Activated T-cell treated with anti-CD3 and anti-CD28 coated beads for 24 hours (primary cell): Measurements from ENCODE around the gene CD300LB.

ENCODE experiments used
- DNase-seq: peaks from one replicate; pipeline ENCODE4 v3.0.0-alpha.2; 2020; ENCODE audit warnings: low read depth

CD300LB gene

DNA sequence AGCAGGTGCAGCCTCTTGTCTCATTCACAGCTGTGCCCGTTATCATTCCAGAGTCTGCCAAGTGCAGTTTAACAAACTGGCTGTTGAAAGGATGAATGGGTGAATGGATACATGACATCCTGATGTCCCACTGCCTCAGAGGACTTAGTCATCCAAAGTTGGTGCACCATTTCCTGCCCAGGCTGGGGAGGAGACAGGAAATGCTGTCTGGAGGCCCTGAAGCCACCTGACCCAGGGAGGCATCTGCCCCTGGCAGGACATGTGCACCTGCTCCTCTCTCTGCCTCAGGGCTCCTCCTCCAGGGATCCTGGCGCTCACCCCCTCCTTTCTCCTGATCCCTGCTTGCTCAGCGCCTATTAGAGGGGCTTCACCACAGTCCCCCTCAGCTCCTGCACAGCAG is 16.5 kb upstream of the CD300LB start:
- no peak for DNase-seq

DNA sequence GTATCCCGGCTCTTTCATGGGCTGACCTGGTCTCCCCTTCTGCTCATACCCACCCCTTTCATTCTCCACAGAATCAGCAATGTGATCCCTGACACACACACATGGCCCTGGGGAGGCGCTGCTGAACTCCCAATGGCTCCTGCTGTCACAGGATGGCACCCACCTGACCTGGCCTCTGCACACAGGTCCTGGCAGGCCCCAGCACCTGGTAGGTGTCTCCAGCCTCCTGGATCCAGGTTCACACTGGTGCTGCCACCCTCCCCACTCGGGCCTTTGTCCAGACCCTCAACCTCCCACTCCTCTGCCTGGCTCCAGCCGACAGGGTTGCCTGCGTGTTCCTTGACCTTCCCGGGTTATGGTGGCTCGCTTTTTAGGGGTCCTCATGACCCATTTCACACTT is 16.0 kb upstream of the CD300LB start:
- DNase-seq = no peak

DNA sequence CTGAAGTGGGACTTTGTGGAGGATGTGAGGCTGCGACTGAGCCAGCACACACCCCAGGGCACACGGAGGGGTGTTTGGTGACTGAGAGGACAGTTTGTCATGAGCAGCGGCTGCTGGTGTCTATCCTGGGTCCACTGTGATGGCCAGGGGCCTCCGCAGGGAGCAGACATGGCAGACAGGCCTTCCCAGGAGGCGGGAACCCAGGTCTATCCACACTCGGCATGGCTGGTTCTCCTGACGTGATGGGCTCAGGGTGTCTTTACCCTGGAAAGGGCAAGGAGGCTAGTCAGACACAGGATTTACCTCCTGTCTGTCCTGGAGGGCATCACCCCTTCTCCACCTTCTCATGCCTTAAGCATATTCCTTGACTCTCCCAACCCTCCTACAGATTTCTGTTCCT is 15.3 kb upstream of the CD300LB start:
- DNase-seq = no peak

DNA sequence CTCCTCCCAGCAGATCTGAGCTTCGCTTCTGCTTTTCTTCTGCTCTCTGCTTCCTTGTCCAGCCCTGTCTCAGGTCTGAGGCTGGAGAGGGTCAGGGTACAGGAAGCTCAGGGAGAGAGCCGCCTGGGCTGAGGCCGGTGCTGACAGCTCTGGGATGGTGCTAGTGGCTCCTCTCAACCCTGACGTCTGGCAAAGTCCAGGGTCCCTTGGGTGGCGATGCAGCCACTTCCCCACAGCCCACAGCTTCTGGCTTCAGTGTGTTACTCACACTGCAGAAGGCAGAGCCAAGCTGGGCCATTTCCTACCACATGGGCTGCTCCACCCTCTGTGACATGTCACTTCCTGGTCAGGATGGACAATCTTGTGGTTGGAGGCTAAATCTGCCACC is 14.6 kb upstream of the CD300LB start, which contains the start of gene CD300C:
CD300C (minus strand) TSS at position 273 of the 388 bp plus-strand sequence. CDS start 333 bp downstream, outside the sequence.
- DNase-seq = no peak

DNA sequence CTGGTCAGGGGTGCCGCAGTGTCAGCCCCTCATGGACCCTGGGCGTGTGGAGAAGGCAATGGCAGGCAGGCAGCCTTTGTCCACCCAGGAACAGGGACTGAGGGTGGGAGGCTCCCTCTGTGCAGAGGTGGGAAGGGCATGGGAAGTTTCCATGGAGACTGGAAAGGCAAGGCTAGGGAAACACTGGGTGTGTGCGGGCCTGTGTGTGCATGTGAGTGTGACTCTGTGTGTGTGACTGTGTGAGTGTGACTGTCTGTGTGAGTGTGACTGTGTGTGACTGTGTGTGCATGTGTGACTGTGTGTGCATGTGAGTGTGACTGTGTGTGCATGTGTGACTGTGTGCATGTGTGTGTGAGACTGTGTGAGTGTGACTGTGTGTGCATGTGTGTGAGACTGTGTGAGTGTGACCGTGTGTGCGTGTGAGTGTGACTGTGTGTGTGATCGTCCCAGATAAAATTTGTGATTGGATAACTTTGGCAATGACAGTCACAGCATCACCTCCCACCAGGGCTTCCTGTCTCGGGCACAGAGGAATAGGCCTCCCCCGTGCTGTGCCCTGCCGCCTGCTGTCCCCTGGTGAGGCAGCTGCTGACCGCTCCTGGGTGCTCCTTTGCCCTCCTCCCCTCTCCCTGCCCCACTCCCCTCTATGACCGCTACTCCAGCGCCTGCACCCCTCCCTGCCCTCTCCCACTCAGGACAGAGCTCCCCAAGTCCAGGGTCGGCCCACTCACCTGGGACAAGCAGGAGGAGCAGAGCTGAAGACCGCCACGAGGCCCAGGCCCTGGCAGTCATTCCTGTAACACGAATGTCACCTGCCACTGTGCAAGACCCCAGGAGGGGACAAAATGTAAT is 13.9 kb upstream of the CD300LB start:
- DNase-seq = no peak

DNA sequence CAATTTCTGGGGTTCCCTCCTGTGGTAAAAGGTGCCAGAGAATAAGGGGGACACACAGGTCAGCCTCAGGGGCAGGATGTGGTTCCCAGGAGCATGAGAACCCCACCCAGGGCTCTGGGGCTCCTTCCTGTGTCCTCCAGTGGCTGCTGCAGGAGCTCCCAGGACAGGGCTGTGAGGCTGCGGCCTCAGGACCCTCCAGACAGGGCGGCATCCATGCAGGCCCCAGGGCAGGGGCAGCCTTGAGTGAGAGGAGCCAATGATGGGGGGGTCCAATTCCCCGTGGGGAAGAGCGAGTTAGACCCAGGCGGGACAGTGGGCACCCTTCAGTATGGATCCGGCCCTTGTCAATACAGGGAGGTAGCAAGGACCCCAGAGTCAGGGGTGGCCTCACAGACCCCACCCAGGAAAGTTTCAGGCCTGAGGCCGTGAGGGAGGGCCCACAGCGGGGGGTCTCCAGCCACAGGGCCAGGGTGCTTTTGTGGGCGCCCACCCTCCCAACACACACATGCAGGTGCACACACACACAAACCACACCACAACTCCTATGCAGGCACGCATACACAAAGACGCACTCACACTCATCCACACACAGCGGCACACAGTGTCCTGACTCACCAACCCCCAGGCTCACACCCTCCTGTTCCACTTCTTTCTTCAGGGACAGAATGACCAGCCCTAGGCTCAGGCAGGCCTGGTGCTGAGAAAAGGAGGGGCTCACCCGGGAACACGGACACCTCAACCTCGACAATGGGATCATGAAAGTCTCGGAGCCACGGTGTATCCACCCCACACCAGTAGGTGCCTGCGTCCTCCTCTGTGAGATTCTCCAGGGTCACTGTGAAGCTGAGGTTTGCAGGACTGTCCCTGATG is 12.9 kb upstream of the CD300LB start:
- DNase-seq = no peak

DNA sequence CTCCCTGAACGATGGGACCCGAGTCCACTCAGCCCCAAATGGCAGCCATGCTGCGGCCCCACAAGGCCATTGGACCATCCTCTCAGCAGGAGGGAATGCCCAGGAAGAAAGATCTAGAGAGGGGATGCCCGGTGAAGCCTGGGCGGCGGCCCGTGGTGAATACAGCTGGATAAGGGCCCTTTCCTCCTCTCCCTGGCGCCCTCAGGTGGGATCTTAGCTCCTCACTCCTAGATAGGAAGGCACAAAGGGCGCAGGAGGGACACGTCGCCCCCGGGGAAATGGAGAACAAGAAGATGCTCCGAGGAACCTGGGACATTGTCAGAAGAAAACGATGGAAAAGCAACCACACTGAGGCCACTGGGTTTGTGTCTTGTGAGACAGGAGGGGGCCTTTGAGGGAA is 12.1 kb upstream of the CD300LB start:
- DNase-seq = no peak

DNA sequence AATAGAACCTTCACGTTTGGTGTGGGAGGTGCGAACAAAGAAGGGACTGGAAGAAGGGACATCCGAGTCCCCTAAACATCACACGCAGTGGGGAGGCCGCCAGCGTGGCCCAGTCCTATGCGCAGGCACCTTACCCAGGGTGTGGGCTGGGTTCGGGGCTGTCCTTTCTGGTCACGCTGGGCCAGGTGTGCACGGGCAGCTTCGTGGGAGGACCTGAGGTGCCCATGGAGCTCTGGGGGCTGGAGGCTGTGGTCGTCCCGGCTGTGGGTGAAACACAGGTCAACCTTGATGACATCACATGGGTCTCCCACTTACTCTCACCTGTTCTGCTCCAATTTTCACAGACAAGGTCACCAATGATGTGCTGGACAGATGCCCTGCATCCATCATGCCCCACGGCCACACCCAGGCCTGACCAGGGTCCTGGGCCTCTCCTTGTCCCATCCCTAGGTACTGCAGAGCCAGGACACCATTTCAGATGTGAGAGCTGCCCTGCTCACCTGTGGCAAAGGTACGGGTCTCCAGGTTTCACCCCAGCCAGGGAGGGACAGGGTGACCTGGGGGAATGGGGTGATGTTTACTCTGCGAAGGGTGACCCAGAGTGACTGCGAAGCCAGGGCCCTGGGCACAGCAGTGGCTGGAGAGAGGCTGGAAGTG is 11.6 kb upstream of the CD300LB start:
- DNase-seq = no peak

DNA sequence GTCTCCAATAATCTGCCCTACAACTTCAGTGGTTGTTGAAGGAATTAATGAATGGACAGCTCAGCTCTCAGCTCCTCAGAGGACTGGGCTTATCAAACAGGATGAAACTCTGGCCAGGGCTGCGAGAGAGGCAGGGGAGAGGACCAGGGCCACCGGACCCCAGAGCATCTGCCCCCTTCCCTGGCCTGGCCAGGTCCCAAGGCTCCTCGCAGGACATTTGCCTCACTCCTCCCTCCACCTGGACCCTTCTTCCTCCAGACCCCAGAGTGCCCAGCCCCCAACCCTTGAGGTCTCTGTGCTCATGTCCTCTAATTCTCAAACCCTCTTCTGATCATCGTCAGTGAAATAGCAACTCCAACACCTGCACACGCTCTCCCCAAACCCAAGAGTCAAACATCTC is 10.9 kb upstream of the CD300LB start:
- DNase-seq = no peak

DNA sequence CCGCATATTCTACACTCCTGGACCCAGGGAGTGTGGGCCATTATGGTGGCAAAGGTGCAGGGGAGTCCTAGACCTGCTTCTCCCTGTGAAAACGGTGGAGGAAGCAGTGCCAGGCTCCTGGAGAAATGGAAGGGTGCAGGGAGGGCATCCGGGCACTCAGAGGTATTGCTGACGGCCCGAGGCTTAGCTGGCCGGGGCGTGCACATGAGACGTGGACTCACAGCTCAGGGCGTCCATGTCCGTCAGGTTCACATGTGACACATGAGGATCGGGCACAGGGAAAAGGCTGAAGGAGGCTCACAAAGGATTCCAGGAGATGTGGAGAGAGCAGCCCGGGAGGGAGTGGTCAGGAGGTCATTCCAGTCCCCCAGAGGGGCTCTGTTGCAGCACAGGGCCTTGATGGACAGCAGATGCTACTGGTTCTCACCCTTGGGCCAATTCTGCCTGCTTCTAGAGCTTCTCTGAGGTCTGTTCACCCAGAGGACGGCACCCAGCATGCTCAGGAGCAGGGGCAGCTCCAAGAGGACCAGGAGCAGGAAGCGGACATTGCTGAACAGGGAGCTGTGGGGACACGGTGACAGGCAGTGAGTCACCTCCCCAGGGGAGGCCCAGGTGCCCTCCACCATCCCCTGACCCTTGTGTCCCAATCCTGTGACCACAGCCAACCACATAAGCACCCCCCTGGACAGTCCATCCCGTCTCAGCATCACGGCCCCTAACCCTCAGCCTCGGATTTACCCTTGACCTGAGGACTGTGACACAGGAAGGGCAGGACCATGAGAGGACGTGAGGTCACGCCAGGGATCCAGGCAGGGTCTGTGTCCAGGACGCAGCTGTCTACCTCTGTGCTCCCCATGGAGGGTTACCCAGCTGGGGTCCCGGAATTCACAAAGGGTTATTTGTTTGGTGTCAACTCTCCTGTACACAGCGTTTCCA is 10.2 kb upstream of the CD300LB start:
- DNase-seq = no peak

DNA sequence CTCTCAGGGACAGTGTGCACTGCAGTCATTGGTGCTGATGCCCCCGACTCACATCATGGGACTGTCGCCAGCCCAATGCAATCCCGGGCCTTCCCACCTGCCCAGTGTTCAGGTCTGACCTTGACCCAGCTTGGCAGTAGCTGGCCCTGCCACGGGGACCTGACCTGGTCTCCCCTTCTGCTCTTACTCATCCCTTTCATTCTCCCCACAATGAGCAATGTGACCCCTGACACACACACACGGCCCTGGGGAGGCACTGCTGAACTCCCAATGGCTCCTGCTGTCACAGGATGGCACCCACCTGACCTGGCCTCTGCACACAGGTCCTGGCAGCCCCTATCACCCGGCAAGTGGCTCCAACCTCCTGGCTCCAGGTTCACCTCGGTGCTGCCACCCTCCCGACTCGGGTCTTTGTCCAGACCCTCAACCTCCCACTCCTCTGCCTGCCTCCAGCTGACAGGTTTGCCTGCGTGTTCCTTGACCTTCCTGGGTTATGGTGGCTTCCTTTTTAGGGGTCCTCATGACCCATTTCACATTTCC is 8.1 kb upstream of the CD300LB start:
- no peak for DNase-seq

DNA sequence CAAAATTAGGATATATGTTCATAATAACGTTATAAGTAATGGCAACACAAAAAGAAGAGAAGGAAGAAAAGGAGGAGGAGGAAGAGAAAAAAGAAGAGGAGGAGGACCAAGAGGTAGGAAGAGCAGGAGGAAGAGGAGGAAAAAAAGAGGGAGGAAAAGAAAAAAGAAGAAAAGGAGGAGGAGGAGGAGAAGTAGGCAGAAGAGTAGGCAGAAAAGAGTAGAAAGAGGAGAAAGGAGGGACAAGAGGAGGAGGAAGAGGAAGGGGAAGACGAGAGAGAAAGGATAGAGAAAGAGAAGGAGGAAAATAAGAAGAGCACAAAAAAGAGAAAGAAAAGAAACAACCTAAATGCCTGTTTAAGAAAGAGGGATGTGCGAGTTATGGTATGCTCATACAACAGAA is 5.6 kb upstream of the CD300LB start:
- no peak for DNase-seq

DNA sequence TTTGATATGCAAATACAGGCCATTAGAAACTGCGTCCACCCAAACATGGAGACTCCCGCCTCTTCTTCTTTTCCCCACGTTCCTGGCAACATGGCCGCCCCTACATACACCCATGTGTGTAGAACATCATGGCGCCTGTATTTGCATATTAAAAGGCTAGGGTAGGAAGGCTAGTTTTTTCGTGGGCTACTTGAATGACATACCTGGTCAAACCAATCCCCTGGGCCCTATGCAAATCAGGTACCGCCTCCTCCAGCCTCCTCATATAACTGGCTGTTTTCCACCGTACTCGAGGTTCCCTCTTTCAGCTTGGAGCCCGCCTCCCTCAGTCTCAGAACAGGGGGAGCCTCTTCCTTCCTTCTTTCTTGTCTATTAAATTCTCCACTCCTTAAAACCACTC is 840 bp upstream of the CD300LB start:
- no peak for DNase-seq

DNA sequence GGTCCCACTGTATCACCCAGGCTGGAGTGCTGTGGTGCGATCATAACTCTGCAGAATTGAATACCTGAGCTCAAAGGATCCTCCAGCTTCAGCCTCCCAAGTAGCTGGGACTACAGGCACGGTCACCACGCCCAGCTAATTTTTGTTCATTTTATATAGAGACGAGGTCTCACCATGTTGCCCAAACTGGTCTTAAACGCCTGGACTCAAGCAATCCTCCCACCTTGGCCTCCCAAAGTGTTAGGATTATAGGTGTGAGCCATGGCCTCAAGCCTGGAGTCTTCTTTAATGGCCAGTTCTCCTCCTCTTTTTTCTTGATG is 484 bp downstream of the CD300LB start:
- no peak for DNase-seq

DNA sequence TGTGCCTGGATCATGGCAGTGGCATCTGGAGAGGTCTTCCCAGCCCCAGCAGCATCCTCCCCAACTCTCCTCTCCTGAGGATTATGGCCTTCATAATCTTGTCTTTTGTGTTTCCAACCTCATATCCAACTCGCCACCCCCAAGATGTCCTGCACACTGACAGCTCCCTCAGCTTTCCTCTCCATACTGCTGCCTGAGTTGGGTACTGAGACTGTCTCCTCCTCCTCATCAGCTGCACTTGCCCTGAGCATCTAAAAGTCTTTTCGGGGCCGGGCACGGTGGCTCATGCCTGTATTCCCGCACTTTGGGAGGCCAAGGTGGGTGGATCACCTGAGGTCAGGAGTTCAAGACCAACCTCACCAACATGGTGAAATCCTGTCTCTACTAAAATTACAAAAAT is 2.0 kb downstream of the CD300LB start:
- DNase-seq = no peak

DNA sequence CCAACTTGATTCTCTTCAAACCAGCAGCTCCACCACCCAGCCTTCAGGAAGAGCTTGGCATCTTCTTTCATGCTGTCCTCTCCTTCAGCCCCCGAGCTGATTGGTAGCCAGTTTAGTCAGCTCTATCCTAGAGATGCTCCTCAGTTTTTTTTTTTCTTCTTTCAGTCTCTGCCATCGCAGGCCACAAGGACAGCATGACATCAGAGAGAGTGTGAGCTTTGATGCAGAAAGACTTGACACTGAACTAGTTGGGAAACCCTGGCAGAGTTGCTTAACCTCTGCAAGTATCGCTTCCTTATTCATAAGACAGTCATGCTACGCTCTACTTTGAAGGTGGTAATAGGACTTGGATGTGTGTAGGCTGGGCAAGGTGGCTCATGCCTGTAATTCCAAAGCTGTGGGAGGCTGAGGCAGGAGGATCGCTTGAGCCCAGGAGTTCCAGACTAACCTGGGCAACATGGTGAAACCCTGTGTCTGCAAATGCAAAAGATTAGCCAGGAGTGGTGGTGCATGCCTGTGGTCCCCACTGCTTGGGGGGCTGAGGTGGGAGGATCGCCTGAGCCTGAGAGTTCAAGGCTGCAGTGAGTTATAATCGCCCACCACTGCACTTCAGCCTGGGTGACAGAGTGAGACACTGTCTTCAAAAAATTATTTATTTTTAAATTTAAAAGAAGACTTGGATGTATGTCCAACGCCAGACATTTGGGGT is 2.6 kb downstream of the CD300LB start:
- DNase-seq = no peak

DNA sequence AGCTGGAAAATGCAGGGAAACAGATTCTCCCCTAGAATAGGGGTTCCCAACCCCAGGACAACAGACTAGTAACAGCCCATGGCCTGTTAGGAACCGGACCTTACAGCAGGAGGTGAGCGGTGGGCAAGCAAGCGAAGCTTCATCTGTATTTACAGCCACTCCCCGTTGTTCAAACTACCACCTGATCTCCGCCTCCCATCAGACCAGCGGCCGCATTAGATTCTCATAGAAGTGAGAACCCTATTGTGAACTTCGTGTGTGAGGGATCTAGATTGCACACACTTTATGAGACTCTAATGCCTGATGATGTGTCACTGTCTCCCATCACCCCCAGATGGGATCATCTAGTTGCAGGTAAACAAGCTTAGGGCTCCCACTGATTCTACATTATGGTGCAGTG is 3.5 kb downstream of the CD300LB start:
- no peak for DNase-seq

DNA sequence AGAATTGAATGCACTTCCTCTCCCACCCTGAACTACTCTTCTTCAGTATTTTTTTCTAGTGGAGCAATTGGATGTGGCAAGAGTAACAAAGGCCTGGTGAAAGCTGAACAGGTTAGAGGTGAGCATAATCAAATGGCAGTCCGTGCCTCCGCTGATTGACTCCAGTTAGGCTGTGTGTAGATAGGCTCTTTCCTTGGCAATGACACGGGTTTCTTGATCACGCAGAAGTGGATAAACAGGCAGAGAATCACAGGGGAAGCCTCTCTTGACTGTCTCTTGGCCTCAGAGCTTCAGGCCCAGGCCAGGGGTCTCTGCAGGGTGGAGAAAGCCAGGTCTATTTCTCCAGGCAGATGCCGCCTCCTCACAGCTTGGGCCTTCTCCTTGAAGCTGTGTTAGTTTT is 4.2 kb downstream of the CD300LB start:
- no peak for DNase-seq

DNA sequence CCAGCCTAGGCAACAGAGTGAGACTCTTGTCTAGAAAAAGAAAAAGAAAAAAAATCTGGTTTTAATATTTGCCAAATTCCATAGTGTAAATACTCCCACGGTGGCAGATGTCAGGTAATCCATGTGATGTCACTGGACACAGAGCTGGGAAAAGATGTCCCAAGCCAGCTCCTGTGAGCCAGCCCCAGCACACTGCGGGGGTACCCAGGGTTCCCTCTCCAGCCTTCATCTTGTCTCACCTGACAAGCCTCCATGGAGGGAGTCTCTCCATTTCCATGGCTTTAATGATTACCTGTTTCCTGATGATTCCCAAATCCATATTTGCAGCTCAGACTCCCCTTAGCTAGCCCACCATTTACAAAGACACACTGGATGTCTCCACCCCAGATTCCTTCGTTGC is 4.6 kb downstream of the CD300LB start:
- DNase-seq = no peak

DNA sequence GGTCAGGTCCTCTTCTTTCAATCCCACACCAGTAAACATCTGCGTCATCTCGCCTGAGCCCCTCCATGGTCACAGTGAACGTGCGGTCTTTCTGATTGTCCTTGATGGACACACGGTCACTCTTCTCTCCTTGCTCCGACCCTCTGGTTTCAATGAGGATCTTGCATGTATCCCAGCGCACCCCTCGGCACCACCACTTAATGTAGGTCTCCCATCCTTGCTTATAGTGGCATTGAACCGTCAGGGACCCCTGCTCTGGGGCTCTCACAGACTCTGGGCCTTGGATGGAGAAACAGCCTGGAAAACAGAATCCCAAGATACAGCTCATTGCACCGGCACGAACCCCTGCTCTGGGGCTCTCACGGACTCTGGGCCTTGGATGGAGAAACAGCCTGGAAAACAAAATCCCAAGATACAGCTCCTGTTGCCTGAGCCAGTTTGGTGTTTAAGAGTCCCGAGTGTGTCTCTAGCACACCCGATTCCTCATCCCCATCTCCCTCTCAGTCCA is 5.4 kb downstream of the CD300LB start:
- no peak for DNase-seq

DNA sequence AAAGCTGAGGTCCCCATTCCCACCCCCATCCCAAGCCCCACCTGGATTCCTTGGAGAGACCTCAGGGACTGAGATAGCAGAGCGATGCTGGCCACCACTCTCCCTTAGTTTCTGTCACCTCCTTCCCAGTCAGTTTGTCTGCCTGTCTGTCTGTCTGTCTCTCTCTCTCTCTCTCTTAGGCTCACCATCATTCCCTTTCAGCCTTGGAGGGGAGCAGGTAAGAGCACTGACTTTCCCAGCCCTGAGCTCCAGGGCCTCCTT is 5.9 kb downstream of the CD300LB start:
- DNase-seq = no peak
